Measurements from ENCODE around the gene HSD17B8. TPM values are rescaled to one million over a fixed set of nuclear protein-coding genes. Genes with fewer than 3 reads are reported as not detected.

Gene HSD17B8
- total RNA-seq, 1 experiment from 2014 or later, result 22.0 TPM

- TF ChIP-seq, protein P1, sequence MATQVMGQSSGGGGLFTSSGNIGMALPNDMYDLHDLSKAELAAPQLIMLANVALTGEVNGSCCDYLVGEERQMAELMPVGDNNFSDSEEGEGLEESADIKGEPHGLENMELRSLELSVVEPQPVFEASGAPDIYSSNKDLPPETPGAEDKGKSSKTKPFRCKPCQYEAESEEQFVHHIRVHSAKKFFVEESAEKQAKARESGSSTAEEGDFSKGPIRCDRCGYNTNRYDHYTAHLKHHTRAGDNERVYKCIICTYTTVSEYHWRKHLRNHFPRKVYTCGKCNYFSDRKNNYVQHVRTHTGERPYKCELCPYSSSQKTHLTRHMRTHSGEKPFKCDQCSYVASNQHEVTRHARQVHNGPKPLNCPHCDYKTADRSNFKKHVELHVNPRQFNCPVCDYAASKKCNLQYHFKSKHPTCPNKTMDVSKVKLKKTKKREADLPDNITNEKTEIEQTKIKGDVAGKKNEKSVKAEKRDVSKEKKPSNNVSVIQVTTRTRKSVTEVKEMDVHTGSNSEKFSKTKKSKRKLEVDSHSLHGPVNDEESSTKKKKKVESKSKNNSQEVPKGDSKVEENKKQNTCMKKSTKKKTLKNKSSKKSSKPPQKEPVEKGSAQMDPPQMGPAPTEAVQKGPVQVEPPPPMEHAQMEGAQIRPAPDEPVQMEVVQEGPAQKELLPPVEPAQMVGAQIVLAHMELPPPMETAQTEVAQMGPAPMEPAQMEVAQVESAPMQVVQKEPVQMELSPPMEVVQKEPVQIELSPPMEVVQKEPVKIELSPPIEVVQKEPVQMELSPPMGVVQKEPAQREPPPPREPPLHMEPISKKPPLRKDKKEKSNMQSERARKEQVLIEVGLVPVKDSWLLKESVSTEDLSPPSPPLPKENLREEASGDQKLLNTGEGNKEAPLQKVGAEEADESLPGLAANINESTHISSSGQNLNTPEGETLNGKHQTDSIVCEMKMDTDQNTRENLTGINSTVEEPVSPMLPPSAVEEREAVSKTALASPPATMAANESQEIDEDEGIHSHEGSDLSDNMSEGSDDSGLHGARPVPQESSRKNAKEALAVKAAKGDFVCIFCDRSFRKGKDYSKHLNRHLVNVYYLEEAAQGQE (IDR thresholded peaks at IDR 0.05; ENCODE audit: low read depth), result no peak
- TF ChIP-seq RAD21 (IDR thresholded peaks at IDR 0.05; ENCODE audit: low read depth) (no peak), ZNF274 (IDR thresholded peaks at IDR 0.05; ENCODE audit: low read depth, low read length) (no peak), SP1 (IDR thresholded peaks at IDR 0.05; ENCODE audit: low read depth) (no peak)
Observed at GRCh38 chr6:33191383-33192104, 12.9 kb upstream of the HSD17B8 start (continued).

DNA sequence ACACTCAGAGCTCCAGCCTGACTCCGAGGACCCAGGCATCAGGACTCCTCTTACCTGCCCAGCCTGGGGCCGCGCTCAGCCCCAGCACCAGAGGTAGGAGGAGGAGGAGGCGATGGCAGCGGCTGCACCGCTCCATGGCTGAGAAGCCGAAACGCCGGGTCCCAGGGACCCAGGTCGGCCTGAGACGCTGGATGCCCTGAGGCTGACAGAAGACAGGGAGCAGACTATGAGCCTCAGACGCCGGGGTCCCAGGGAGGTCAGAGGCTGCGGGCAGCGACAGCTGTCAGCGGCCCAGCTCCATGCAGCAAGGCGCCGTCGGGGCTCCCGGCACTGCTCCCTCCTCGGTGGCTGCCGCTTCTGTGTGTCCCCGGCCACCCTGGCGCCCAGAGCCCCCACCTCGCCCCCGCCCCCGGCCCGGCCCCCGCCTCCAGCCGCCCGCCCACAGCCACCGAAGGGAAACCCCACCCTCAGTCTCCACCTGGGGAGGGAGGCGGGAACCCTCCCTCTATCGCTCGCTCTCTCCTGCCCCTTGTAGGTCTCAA is 12.3 kb upstream of the HSD17B8 start, which contains the start of gene COL11A2:
TSS of gene COL11A2 (minus strand) at position 363 of the 542 bp plus-strand sequence. CDS start at position 136, 227 bp downstream.
- Histone ChIP-seq H3K4me2 (ENCODE audit: low read length) (no peak within 1 kb of the TSS), H2AFZ (ENCODE audit: low read depth, low read length, poor library complexity, severe bottlenecking) (no peak within 1 kb of the TSS)
- RAD21 ChIA-PET (ENCODE audit: low non-redundant PET in 1 of 2, low total read pairs in 2 of 2, uncharacterized antibody in 2 of 2, unreplicated experiment in 2 of 2), result no interaction called here
- TF ChIP-seq ZNF274 (IDR thresholded peaks at IDR 0.05; ENCODE audit: low read depth, low read length) (no peak), JUND (IDR thresholded peaks at IDR 0.05) (no peak), EGR1 (IDR thresholded peaks at IDR 0.05; ENCODE audit: low read depth) (no peak), ELF1 (IDR thresholded peaks at IDR 0.05; ENCODE audit: borderline replicate concordance, low read depth) (no peak), TCF7L2 (IDR thresholded peaks at IDR 0.05; ENCODE audit: borderline replicate concordance, extremely low read depth, insufficient read depth, insufficient read length) (no peak), EZH2 (IDR thresholded peaks at IDR 0.05) (no peak), CEBPB (IDR thresholded peaks at IDR 0.05; ENCODE audit: low read depth) (no peak), MAX (IDR thresholded peaks at IDR 0.05) (no peak), SIN3A (IDR thresholded peaks at IDR 0.05; ENCODE audit: low read depth) (no peak), SP1 (IDR thresholded peaks at IDR 0.05; ENCODE audit: low read depth) (no peak), SRF (IDR thresholded peaks at IDR 0.05; ENCODE audit: low read depth) (no peak), POLR2A (IDR thresholded peaks at IDR 0.05; ENCODE audit: borderline replicate concordance, extremely low read depth, insufficient read depth, insufficient read length) (no peak)
- TF ChIP-seq, protein P1 (IDR thresholded peaks at IDR 0.05; ENCODE audit: low read depth), result no peak
- TF ChIP-seq, protein P2, sequence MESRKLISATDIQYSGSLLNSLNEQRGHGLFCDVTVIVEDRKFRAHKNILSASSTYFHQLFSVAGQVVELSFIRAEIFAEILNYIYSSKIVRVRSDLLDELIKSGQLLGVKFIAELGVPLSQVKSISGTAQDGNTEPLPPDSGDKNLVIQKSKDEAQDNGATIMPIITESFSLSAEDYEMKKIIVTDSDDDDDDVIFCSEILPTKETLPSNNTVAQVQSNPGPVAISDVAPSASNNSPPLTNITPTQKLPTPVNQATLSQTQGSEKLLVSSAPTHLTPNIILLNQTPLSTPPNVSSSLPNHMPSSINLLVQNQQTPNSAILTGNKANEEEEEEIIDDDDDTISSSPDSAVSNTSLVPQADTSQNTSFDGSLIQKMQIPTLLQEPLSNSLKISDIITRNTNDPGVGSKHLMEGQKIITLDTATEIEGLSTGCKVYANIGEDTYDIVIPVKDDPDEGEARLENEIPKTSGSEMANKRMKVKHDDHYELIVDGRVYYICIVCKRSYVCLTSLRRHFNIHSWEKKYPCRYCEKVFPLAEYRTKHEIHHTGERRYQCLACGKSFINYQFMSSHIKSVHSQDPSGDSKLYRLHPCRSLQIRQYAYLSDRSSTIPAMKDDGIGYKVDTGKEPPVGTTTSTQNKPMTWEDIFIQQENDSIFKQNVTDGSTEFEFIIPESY (IDR thresholded peaks at IDR 0.05; ENCODE audit: extremely low read depth, insufficient replicate concordance, low read length), result no peak

More for the DNA sequence above, 12.3 kb upstream of the HSD17B8 start, which contains the start of gene COL11A2:
- H3K9me2 ChIP-seq (ENCODE audit: insufficient read depth), result no peaks in the 10 kb centered on the region
- peaks cover 20 to 28% of the 10 kb centered on the region in 2 experiments; a peak in 3 of 4 replicates for H3K36me3 ChIP-seq (ENCODE audit: control insufficient read depth in 1 of 2, insufficient read depth in 2 of 2, low read length in 2 of 2)
- intact Hi-C loops (cut with micrococcal nuclease), result no loop called here
- H4K20me1 ChIP-seq (ENCODE audit: insufficient read depth), result no peaks in the 10 kb centered on the region
- ChIA-PET POLR2A (no interaction called here), CTCF (no interaction called here)
- peaks cover 0 to 1% of the 10 kb centered on the region in 2 experiments; a peak in 1 of 4 replicates for H3K4me1 ChIP-seq (ENCODE audit: control insufficient read depth in 1 of 2, insufficient read depth in 2 of 2, low read length in 2 of 2)
- no peak within 1 kb of the TSS for H3K27ac ChIP-seq (ENCODE audit: low read depth, low read length)
- ATAC-seq, result no peak
- no TSS peak for BruUV-seq (replicated peaks)
- peaks cover 11% of the 10 kb centered on the region; the same call in 1 of the 2 replicates for H3K79me2 ChIP-seq (ENCODE audit: insufficient read depth, low read length)
- no peak within 1 kb of the TSS for H3K4me3 ChIP-seq (replicated peaks in 1 of 2; ENCODE audit: low read depth in 1 of 2, low read length in 2 of 2)
- H3K27me3 ChIP-seq (ENCODE audit: insufficient read depth, low read length), result no peaks in the 10 kb centered on the region
- H3K9me3 ChIP-seq (ENCODE audit: control insufficient read depth in 1 of 2, insufficient read depth in 1 of 2, low read depth in 1 of 2, low read length in 2 of 2), result no peaks in the 10 kb centered on the region
- DNase-seq (ENCODE audit: low read depth, low spot score), result no peak
- H3K9ac ChIP-seq (ENCODE audit: low read length), result no peak within 1 kb of the TSS

Measured in HCT116 (cell line).